Loucy (cell line): Measurements from ENCODE around the gene CARD8.

Experiments
- CTCF ChIP-seq: fragments of 200-600 bp; sonication (generic); conservative IDR thresholded peaks from 2 replicates; pipeline ENCODE4 v1.5.1; 2014; ENCODE audit warnings: mild to moderate bottlenecking, antibody characterized with exemption, low read length
- EZH2phosphoT487 ChIP-seq: fragments of 200-600 bp; IDR thresholded peaks from 2 replicates; pipeline ENCODE4 v1.6.1; 2018; ENCODE audit warnings: antibody characterized with exemption, mild to moderate bottlenecking, moderate library complexity, borderline replicate concordance

DNA sequence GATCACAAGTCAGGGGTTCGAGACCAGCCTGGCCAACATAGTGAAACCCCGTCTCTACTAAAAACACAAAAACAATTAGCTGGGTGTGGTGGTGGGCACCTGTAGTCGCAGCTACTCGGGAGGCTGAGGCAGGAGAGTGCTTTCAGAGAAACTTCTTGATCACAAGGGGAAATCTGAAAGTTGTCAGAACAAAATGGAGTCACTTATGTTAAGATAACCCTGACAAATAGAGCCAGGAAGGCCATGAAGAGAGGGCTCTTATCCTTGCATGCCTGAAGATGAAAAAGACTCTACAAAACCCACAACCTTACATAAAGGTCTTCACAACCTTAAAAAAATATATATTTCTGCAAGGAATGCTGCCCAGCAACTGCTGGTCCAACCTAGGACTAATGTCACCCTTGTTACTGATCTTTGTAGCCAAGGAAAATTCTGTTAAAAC lies 1.2 kb downstream of the CARD8 start:
- TF ChIP-seq CTCF, result no peak
- TF ChIP-seq EZH2phosphoT487, result no peak
